SK-N-SH treated with all-trans-retinoic acid at 6 μM for 48 hours (cell line): Measurements from ENCODE around the gene CDH4.

Experiments used
- BACH2 ChIP-seq: fragments of 250-450 bp; sonication (Bioruptor Pico); IDR thresholded peaks from 2 replicates; pipeline ENCODE4 v1.9.0; 2021; ENCODE audit warnings: mild to moderate bottlenecking, borderline replicate concordance
- PATZ1 ChIP-seq: fragments of 250-450 bp; sonication (Bioruptor Pico); IDR thresholded peaks from 2 replicates; pipeline ENCODE4 v1.8.0; 2020; ENCODE audit warnings: mild to moderate bottlenecking, moderate library complexity, borderline replicate concordance
- RARB ChIP-seq: fragments of 250-450 bp; sonication (Bioruptor Pico); IDR thresholded peaks from 2 replicates; pipeline ENCODE4 v1.8.0; 2021; ENCODE audit warnings: mild to moderate bottlenecking, moderate library complexity

GRCh38 chr20:61937146-61937962 lies 685.3 kb downstream of the CDH4 start:
- TF ChIP-seq PATZ1 (CRISPR knock-in tag) (no peak), BACH2 (CRISPR knock-in tag) (no peak), RARB (CRISPR knock-in tag) (no peak)
